ENCODE measurements around the gene RNF180. TPM values are rescaled to one million over a fixed set of nuclear protein-coding genes. Genes with fewer than 3 reads are reported as not detected.

Gene RNF180
- total and polyA plus RNA-seq, 2 of the 8 experiments (the other 6 are each of a cell fraction or from before 2014, with no cell fraction given): 0.39 to 2.3 TPM

GRCh38 chr5:64160201-64160600 lies 5.4 kb upstream of the RNF180 start (continued):
- no peak for TF ChIP-seq CHD7 (IDR thresholded peaks at IDR 0.05; ENCODE audit: insufficient replicate concordance, low read length)
- no peak for TF ChIP-seq EP300 (IDR thresholded peaks at IDR 0.05; ENCODE audit: borderline replicate concordance in 1 of 2, low read depth in 2 of 2, low read length in 2 of 2)
- no peak for TF ChIP-seq CHD1 (IDR thresholded peaks at IDR 0.05; ENCODE audit: low read depth, low read length)
- no peak for TF ChIP-seq NANOG (IDR thresholded peaks at IDR 0.05; ENCODE audit: insufficient read depth, low read depth, low read length, poor library complexity, severe bottlenecking)
- no peak for TF ChIP-seq ZNF274 (IDR thresholded peaks at IDR 0.05; ENCODE audit: borderline replicate concordance, extremely low read depth, low read length)
- TF ChIP-seq, protein P1, sequence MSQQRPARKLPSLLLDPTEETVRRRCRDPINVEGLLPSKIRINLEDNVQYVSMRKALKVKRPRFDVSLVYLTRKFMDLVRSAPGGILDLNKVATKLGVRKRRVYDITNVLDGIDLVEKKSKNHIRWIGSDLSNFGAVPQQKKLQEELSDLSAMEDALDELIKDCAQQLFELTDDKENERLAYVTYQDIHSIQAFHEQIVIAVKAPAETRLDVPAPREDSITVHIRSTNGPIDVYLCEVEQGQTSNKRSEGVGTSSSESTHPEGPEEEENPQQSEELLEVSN (IDR thresholded peaks at IDR 0.05): no peak
- TF ChIP-seq TAF7 (optimal IDR thresholded peaks at IDR 0.05; ENCODE audit: borderline replicate concordance, low read depth, low read length): no peak
- no peak for TF ChIP-seq FOSL1 (IDR thresholded peaks at IDR 0.05; ENCODE audit: insufficient read depth, low read depth, low read length)
- TF ChIP-seq, protein P2, sequence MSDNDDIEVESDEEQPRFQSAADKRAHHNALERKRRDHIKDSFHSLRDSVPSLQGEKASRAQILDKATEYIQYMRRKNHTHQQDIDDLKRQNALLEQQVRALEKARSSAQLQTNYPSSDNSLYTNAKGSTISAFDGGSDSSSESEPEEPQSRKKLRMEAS (IDR thresholded peaks at IDR 0.05): no peak
